CD4-positive, alpha-beta T cell treated with Interleukin-1 beta for 1 hour (primary cell): ENCODE measurements around the gene MAGEH1.
"Not testable (repeated sequence)": the region's sequence is repeated elsewhere in the genome, so short reads cannot be mapped to it uniquely, and the experiment has no call there.

Experiments used
- DNase-seq, 2 donors: peaks; one replicate each; pipeline ENCODE4 v3.0.0-alpha.2; 2020 to 2022

The MAGEH1 gene, protein sequence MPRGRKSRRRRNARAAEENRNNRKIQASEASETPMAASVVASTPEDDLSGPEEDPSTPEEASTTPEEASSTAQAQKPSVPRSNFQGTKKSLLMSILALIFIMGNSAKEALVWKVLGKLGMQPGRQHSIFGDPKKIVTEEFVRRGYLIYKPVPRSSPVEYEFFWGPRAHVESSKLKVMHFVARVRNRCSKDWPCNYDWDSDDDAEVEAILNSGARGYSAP

DNA sequence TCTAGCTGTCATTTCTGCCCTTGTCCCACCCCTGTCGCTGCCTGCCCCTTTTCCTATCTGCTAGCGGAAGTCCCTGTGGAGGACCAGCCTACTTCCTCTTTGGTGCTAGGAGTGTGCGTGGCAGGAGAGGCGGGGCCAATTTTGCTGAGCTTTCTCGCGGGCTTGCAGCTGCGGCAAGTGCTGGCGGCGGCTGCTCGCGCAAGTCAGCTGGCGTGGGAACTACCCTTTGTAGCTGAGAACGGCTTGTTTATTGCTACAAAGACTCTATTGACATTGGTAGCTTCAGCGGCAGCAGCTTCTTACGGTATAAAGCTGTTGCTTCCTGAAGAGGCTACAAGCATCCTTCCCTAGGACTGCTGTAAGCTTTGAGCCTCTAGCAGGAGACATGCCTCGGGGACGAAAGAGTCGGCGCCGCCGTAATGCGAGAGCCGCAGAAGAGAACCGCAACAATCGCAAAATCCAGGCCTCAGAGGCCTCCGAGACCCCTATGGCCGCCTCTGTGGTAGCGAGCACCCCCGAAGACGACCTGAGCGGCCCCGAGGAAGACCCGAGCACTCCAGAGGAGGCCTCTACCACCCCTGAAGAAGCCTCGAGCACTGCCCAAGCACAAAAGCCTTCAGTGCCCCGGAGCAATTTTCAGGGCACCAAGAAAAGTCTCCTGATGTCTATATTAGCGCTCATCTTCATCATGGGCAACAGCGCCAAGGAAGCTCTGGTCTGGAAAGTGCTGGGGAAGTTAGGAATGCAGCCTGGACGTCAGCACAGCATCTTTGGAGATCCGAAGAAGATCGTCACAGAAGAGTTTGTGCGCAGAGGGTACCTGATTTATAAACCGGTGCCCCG, at the start of gene MAGEH1:
Gene MAGEH1 (plus strand): TSS at position 138 of the 843 bp plus-strand sequence. CDS start 248 bp downstream, at position 386.
- DNase-seq = peak; percentile 81 to 85

DNA sequence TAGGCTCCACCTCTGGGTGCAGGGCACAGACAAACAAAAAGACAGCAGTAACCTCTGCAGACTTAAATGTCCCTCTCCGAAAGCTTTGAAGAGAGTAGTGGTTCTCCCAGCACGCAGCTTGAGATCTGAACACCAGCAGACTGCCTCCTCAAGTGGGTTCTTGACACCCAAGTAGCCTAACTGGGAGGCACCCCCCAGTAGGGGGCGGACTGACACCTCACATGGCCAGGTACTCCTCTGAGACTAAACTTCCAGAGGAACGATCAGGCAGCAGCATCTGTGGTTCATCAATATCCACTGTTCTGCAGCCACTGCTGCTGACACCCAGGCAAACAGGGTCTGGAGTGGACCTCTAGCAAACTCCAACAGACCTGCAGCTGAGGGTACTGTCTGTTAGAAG, 24.8 kb upstream of the MAGEH1 start:
- peak; percentile 11 to 41 for DNase-seq

DNA sequence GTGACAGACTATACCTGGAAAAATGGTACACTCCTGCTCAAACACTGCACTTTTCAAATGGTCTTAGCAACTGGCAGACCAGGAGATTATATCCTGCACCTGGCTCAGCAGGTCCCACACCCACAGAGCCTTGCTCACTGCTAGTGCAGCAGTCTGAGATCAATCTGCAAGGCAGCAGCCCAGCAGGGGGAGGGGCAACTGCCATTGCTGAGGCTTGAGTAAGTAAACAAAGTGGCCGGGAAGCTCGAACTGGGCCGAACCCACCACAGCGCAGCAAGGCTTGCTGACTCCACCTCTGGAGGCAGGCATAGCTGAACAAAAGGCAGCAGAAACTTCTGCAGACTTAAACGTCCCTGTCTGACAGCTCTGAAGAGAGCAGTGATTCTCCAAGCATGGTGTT, 8.5 kb upstream of the MAGEH1 start:
- DNase-seq = not testable (repeated sequence)

DNA sequence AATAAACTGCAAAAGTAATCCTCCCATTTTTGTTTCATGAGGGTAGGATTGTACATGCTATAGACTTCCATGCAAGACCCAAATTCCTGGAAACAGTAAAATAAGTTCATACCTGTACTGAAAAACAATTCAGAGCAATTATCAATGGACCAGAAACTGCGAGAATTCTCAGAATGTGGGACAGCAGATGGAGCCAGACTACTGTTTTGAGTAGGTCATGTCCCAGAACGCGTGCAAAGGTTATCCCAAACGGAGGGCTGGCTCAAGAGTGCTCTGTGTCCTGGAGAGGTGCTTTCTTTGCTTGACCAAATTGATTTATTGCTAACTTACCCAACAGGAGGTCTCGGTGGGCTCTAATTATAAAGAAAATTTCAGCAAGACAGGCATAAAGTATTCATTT, 1.7 kb upstream of the MAGEH1 start:
- no peak for DNase-seq

DNA sequence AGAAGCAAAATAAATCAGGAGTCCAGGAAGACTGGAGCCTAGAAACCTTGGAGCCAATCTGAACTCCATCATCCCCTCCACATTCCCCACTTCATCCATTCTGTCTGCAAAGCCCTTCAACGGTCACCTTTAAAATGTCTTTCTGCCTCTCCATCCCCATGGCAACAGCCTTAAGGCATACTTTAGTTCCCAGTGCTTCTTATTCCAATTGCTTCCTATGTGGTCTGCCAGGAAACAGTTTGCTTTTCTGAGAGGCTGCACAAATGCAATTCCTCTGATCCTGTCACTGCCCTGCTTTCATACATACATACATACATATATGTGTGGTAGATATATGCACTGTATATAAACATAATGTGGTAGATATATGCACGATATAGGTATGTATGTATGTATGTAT, 786 bp upstream of the MAGEH1 start:
- no peak for DNase-seq

DNA sequence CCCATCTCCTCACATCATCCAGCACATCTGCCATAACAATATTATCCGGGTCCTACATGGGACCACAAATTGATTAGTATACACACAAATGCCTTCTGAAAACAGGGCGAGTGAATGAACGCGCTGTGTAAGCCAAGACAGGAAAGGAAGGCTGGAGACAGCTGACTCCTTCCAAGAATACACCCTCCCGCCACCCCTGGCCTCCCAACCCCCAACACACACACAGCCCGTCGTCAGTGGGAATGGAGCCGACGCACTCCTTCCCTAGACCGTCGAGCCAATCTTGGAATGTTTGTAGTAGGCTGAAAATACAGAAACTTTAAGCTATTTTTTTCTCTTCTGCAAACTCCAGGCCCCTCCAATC, 319 bp upstream of the MAGEH1 start:
- no peak for DNase-seq

DNA sequence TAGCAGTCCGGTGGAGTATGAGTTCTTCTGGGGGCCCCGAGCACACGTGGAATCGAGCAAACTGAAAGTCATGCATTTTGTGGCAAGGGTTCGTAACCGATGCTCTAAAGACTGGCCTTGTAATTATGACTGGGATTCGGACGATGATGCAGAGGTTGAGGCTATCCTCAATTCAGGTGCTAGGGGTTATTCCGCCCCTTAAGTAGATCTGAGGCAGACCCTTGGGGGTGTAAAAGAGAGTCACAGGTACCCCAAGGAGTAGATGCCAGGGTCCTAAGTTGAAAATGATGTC, 852 bp downstream of the MAGEH1 start:
- DNase-seq = no peak

DNA sequence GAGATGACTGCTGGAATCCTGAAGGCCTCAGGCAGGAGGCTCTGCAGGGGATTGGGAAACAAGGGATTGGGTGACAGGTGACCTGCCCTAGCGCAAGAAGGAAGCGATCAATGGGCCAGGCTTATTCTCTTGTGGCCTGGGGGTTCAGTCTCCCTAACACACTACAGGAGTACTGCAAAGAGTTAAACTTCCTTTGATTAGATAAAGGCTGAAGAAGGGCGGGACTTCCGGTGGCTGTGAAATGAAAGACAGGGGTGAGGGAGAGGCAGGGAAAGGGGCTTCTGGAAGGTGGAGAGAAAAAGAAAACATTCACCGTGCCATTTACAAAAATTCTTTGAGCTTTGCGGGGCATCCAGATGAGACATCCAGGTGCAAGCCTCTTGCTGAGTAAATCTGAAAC, 3.8 kb downstream of the MAGEH1 start:
- not testable (repeated sequence) for DNase-seq

DNA sequence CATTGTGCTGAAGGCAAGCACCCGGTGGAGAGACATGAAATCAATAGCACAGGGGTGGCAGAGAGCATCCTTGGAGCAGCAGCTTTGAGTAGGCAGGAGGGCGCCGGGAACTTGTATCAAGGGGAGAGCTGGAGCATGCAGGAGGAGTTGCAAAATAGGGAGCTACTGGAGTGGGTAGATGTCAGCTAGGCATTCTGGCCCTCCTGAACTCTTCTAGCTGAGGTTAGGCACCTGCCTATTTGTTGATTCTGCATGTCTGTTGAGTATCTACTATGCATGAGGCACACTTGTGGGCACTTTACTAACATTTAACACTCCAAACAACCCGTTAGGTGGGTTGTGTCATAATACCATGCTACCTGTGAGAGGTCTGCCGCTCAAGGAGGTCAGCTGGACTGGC, 7.5 kb downstream of the MAGEH1 start:
- not testable (repeated sequence) for DNase-seq

DNA sequence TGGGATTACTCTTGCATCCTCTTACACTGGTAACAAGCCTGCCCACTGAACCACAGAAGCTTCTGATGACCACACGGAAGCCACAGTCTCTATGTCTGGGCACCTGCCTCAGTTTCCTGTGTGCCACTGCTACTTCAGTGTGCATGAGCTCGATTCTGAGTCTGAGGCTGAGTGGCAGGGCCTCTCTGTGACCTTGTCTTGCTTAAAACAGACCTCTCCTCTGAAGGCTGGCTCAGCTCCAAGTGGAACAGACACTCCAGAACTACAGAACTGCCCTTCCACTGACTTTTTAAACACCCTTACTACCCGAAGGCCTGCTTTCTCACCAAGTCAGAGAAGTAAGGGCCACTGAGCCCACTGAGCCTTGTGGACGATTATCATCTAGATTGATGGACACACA, 8.0 kb downstream of the MAGEH1 start:
- not testable (repeated sequence) for DNase-seq

DNA sequence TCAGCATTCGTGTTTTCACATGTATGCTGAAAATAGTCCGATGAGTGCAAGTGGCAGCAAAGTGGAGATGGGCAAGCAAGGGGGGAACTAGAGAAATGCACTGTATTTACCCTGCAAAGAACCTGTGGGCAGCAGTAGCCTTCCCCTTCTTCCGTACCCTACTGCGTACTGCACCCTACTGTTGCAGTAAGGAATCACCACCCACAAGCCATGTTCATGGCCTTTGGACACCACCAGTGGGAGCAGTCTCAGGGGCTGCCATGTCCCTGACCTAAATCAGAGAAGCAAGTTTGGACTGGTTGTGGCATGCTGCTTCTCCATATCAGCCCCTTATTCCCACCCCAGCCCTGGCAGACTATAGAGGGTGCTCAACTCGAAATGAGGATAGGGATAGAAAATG, 12.1 kb downstream of the MAGEH1 start:
- DNase-seq = not testable (repeated sequence)

DNA sequence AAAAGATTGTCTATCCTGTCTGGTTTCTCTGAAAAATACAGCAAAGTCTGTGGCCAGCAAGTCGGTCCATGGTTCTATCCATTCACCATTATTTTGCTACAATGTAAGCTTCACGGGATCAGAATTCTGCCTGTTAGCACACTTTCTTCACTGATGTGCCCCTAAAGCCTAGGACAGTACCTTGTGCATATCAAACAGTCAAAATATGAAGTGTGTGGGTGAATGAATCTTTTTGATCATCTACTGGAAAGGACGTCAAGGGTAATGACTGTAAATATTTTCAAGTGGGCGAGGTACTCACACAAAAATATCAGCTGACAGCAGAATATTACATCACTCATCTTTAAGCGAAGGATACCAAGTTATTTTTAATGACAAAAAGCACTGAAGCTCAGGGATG, 13.2 kb downstream of the MAGEH1 start:
- not testable (repeated sequence) for DNase-seq

DNA sequence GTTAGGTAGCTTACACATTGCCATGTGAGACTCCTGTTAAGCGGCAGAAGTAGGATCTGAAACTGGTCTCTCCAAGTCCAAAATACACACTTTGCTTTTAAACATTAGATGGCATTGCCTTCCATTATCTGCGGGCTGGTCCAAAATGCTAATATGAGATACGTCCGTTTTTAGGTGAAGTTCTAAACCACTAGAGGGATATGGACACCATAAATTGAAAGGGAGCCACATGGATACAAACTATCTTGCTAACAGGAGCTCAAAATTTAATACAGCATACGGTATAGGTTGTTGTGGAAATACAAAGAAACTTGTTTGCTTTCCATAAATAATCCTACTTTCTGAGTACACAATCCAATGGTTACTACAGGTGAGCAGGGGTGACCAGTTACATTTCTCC, 13.9 kb downstream of the MAGEH1 start:
- not testable (repeated sequence) for DNase-seq

DNA sequence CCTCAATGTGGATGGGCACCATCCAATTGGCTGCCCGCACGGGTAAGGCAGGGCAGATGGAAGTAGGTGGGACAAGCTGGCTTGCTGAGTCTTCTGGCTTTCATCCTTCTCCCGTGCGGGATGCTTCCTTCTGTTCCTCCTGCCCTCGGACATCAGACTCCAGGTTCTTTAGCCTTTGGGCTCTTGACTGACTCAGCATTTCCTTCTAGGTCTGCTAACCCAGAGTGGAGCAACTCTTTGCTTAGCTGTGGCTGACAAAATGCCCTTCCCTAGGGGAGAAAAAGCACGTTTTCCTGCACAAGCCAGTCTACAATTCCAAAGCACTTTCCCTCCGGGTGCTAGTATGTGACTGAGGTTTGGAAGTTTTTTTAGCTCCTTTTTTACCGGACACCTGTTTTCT, 28.0 kb downstream of the MAGEH1 start:
- not testable (repeated sequence) for DNase-seq

DNA sequence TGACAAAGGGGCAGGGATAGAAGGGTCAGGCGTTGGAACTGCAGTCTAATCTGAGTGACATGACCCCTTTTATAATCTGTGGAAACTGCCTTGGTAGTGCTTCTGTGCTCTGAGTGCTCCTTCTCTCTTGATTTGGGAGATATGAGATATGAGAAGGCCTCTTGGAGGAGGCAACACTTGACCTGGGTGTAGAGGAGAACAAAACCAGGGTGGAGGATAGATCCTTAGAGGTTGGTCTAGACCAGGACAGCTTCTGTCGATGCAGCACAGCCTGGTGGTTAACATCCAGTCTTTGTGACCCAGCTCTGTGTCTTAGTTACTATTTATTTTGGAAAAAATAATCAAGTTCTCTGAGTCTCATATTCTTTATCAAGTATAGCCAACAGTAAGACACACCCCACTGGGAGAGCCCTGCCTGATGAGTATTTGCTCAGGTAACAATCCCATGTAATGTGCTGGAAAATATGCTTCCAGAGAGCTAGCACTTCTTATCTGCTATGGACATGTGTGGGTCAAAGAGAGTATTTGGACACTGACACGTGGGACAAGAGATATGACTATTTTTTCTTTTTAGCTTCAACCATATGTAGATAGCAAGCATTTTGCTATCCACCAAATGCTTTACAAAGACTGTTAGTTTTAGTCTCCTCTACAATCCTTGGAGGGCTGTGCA, 28.6 kb downstream of the MAGEH1 start:
- DNase-seq = no peak

DNA sequence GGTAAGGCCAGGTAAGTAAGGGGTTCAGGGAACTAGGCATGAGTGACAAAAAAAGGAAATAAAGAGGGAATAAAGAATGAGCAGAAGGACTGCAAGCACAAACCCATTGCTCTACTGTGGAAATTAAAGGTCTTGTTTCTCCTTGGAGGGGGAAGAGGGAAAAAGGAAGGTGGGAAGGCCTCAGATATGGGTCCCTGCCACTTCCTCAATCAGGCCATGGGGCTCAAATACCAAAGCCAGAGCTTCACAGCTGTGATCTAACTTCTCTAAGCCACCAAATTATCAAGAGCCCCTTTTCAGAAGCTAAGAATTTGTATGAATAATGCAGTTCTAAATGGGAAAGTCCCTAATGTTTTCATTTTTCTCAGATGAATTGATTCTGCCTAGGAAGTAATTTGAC, 33.0 kb downstream of the MAGEH1 start:
- no peak for DNase-seq

DNA sequence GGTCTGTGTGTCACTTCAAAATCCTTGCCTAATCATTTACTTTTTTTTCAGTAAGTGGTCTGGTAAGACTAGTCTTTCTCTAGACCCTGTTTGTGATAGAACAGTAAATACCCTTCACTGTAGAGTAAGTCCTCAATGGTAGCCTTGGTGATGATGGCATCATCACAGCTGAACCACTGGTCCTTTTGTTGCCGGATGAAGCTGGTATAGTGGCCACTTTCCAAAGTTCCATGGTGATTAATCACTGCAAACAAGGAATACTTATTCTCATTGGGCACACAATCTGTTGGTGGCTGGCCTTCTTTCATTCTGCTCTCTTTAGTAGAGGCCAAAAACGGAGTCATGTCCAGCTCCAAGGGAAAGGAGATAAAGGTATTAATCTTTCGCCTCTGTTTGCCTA, 34.8 kb downstream of the MAGEH1 start:
- no peak for DNase-seq

DNA sequence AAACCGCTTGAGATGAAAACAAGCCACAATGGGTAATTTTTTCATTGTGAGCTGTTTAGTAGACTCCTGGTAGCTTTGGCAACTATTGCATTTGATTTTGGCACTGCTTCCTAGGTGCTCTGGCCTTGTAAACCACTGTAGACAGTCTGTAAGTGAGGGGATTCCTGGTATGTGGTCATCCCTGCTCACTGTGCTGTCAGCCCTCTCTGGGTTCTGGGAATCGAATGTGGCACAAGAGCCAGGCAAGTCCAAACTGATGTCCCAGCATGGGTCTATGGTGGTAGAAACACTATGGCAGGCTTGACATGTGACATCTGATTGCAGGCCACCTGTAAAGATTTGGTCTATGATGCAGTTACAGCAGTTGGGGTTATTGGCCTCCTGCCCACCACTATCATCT, 35.2 kb downstream of the MAGEH1 start:
- DNase-seq = no peak

DNA sequence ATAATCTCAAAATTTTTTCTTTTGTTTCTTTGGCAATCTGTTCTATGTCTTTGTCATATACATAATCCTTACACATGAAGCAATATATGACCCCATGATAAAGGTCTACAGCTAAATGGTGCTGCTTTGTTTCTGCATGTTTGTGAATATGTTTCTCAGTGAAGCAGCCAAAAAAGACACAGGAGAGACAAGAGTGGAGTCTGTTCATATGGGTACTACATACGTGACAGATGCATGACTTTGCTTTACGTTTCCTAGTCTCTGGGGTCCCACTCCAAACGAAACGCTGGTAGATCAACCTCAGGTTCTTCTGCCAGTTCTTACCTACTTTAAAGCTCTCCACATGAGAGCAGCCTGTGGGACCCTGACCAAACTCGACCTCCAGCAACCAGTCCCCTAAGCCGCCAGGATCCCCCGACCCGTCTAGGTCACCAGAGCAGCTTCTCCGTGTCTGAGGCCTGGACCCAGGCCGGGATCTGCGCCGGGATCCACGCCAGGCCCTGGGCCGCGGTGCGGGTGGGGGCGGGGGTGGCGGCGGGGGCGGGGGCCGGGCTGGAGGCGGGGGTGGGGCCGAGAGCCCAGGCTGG, 36.2 kb downstream of the MAGEH1 start:
- DNase-seq = no peak

DNA sequence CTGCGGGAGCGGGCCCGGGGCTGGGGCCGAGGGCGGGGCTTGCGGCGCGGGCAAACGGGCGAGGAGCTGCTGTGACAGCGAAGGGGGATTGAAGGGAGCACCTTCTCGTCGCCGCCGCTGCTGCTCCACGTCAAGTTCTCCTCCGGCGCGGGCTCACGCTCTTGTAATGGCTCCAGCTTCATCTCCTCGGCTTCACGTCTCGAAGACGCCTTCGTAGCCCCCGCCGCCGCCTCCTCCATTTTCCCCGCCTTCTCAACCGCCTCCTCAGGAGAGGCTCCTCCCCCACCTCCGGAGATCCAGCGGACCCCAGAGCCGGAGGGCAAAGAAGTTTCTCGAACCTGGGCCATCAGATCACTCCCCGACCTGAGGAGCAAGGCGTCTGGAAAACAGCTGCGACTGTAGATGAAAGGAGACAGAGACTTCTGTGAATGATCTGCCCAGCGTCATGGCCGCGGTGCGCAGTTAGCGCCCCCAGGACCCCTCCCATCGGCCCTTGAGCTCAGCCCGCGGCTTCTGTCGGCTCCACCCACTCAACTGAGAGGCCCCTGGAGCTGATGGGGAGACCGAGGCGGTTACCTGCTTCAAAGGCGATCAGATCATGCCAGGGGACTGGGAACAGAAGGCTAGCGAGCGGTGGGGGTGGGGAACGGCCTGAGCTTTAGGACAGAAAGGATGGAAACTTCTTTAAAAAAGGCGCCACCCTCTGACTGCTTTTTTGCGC, 36.8 kb downstream of the MAGEH1 start:
- peak; percentile 64 to 65 for DNase-seq

DNA sequence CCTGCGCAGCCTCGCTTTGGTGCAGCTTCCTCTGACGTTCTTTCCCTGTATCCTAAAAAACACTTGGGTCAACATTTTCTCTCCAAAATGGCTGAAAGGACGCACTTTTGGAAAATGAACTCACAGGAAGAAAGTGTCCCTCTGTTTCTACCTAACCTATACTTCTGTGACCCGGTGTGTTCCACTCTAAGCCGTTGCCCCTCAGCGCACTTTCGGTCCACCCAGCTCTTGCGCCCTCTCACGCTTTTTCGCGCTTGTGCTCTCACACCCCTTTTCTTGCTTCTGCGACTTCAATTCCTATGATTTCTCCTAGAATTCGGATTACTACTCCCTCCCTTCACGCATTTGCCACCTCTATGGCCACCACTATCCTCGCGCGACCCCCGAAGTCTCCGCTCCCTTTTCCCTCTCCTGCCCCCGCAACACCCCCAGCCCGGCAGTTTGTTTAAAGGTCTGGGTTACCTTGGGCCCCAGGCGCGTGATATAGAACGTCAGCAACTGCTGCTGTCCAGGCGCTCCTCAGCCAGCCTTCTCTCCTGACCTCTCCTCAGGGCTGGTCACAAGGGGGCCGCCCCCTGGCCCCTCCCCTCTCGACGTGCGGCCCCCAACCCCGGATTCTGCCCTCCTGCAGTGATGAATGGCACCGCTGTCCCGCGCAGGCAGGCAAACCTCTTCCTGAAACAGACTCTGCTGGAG, 37.5 kb downstream of the MAGEH1 start, which contains the start of gene USP51:
Gene USP51 (minus strand): TSS at position 535 of the 696 bp plus-strand sequence. CDS start 909 bp downstream, outside the sequence.
- peak; percentile 17 to 25 for DNase-seq

DNA sequence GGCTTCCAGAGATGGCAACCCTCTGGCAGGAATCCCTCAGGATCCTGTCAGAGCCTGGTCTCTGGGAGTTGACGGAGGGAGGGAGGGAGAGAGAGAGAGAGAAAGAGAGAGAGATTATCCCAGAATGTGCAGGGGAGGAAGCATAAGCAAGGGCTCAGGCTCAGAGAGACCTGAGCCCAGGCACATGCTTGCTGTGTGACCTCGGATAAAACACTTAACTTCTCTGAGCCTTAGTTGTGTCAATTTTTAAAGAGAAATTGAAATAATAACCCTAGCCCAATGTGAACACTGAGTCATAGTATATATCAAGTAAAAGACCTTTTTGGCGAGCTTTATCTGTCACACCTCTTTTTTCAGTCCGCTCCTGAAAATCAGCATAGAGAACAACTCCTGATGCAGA, 38.2 kb downstream of the MAGEH1 start:
- DNase-seq = no peak
